Testis (tissue), 3 donors: ENCODE measurements around the gene PHF10. TPM values are rescaled to one million over a fixed set of nuclear protein-coding genes. Genes with fewer than 3 reads are reported as not detected.

ENCODE experiments used
- DNase-seq: peaks from one replicate; pipeline ENCODE4 v3.0.0-alpha.2; 2019
- H3K27ac ChIP-seq, 2 donors: fragments of 200-600 bp; sonication (generic); one replicate each; pipeline ENCODE4 v1.5.1; 2019
- H3K27me3 ChIP-seq: fragments of 200-600 bp; sonication (generic); one replicate; pipeline ENCODE4 v1.5.1; 2019
- H3K36me3 ChIP-seq: fragments of 200-600 bp; sonication (generic); one replicate; pipeline ENCODE4 v1.5.1; 2017; ENCODE audit warnings: low read depth; ENCODE audit errors: missing control alignments
- H3K4me1 ChIP-seq: fragments of 200-600 bp; sonication (generic); one replicate; pipeline ENCODE4 v1.5.1; 2019
- H3K4me3 ChIP-seq, 2 donors: fragments of 200-600 bp; sonication (generic); one replicate each; pipeline ENCODE4 v1.5.1; 2017 to 2019
- H3K9me3 ChIP-seq: fragments of 200-600 bp; sonication (generic); one replicate; pipeline ENCODE4 v1.5.1; 2017
- CTCF ChIP-seq, 3 experiments: fragments of 450-650 bp in 2 of 3; fragments of 200-600 bp in 1 of 3; sonication (generic) in 1 of 3; IDR thresholded peaks; one replicate each; pipeline ENCODE4 v1.5.1; 2016 to 2019; ENCODE audit warnings: antibody characterized with exemption in 3 of 3, mild to moderate bottlenecking in 2 of 3, moderate library complexity in 1 of 3
- POLR2A ChIP-seq: fragments of 450-650 bp; IDR thresholded peaks from one replicate; pipeline ENCODE4 v1.6.1; 2017; ENCODE audit warnings: antibody characterized with exemption, mild to moderate bottlenecking, moderate library complexity
- WGBS, 2 donors: methylation state at CpG; one replicate each; pipeline ENCODE4 v1.1.5; 2018; 5-methylcytosine and 5-hydroxymethylcytosine counted together
- intact Hi-C: fragments of 100-400 bp; cut with DNase I; formaldehyde crosslinking; loops from one replicate; pipeline ENCODE4 v1.15.1; 2023; ENCODE audit warnings: low total_unique reads
- polyA plus RNA-seq: library from polyadenylated mRNA; stranded (reverse); fragments of 350-450 nt; fragmentation: Illumina TruSeq; extraction: RNeasy Lipid Tissue Mini Kit (QIAGEN cat#74804); gene quantifications from one replicate; pipeline ENCODE4 v1.2.3, GENCODE V29; 2014; ENCODE audit warnings: low read depth, low replicate concordance; ENCODE audit not compliant: insufficient read depth
- total RNA-seq, 2 donors: library from RNA; depleted of rRNA; stranded (reverse); fragments of >200 nt; gene quantifications; one replicate each; pipeline ENCODE4 v1.2.3, GENCODE V29; 2016

Gene PHF10
- total and polyA plus RNA-seq, 3 donors from 2014 or later = 46.1 to 69.5 (median 64.0) TPM

GRCh38 chr6:169660751-169661390 is 63.4 kb downstream of the PHF10 start:
- Histone ChIP-seq H3K4me1 (no peaks in the 10 kb centered on the region), H3K27me3 (no peaks in the 10 kb centered on the region), H3K9me3 (no peaks in the 10 kb centered on the region), H3K4me3 (no peak overlapping the region), H3K36me3 (no peaks in the 10 kb centered on the region), H3K27ac (no peak overlapping the region)
- 94 to 96% methylated on average over 5 to 26 of the region's 26 CpGs for WGBS, 2 donors
- DNase-seq = no peak
- intact Hi-C loops = no loop called here
- TF ChIP-seq CTCF (IDR thresholded peaks at IDR 0.05) = no peak
- no peak for TF ChIP-seq POLR2A

GRCh38 chr6:169659820-169660610 is 64.3 kb downstream of the PHF10 start:
- no peak overlapping the region for H3K27ac ChIP-seq
- intact Hi-C loops = no loop called here
- H3K36me3 ChIP-seq = no peaks in the 10 kb centered on the region
- no peak overlapping the region for H3K4me3 ChIP-seq
- H3K27me3 ChIP-seq = no peaks in the 10 kb centered on the region
- TF ChIP-seq CTCF (IDR thresholded peaks at IDR 0.05) = no peak
- no peak for TF ChIP-seq POLR2A
- DNase-seq = no peak
- WGBS, 2 donors = 91 to 96% methylated on average over 11 to 26 of the region's 26 CpGs
- no peaks in the 10 kb centered on the region for H3K9me3 ChIP-seq
- H3K4me1 ChIP-seq = no peaks in the 10 kb centered on the region

- Histone ChIP-seq H3K4me3 (no peak overlapping the region), H3K4me1 (peaks cover 4% of the 10 kb centered on the region), H3K9me3 (no peaks in the 10 kb centered on the region), H3K27ac (no peak overlapping the region), H3K27me3 (no peaks in the 10 kb centered on the region), H3K36me3 (no peaks in the 10 kb centered on the region)
- intact Hi-C loops = no loop called here
- WGBS, 2 donors = 82 to 92% methylated on average over 13 of the region's 13 CpGs
- no peak for DNase-seq
- TF ChIP-seq POLR2A = no peak
- TF ChIP-seq CTCF (IDR thresholded peaks at IDR 0.05) = no peak
Observed at GRCh38 chr6:169657284-169657610, 67.1 kb downstream of the PHF10 start.

GRCh38 chr6:169656546-169657283 is 67.6 kb downstream of the PHF10 start:
- WGBS, 2 donors = 90 to 92% methylated on average over 23 of the region's 23 CpGs

More at GRCh38 chr6:169656546-169657283, 67.6 kb downstream of the PHF10 start:
- Histone ChIP-seq H3K9me3 (no peaks in the 10 kb centered on the region), H3K27ac (no peak overlapping the region), H3K4me1 (peaks cover 4% of the 10 kb centered on the region), H3K36me3 (no peaks in the 10 kb centered on the region), H3K27me3 (no peaks in the 10 kb centered on the region), H3K4me3 (no peak overlapping the region)
- TF ChIP-seq CTCF (IDR thresholded peaks at IDR 0.05) = no peak
- DNase-seq = no peak
- intact Hi-C loops = no loop called here
